Measurements from ENCODE around the gene RBM4. TPM values are rescaled to one million over a fixed set of nuclear protein-coding genes. Genes with fewer than 3 reads are reported as not detected.

RBM4 gene
- total RNA-seq, 1 experiment from 2014 or later, result 94.4 TPM

- ATAC-seq (no peak), DNase-seq (ENCODE audit: low read depth, low spot score) (no peak)
- Histone ChIP-seq H3K4me2 (ENCODE audit: low read length) (no peak overlapping the region), H3K36me3 (ENCODE audit: control insufficient read depth in 1 of 2, insufficient read depth in 2 of 2, low read length in 2 of 2) (peaks cover 11 to 14% of the 10 kb centered on the region in 2 experiments; a peak in 2 of 4 replicates), H3K4me1 (ENCODE audit: control insufficient read depth in 1 of 2, insufficient read depth in 2 of 2, low read length in 2 of 2) (peaks cover 3 to 24% of the 10 kb centered on the region in 2 experiments; a peak in 3 of 4 replicates), H3K4me3 (replicated peaks in 1 of 2; ENCODE audit: low read depth in 1 of 2, low read length in 2 of 2) (no peak overlapping the region), H3K27me3 (ENCODE audit: insufficient read depth, low read length) (no peaks in the 10 kb centered on the region), H2AFZ (ENCODE audit: low read depth, low read length, poor library complexity, severe bottlenecking) (no peak overlapping the region), H3K9me2 (ENCODE audit: insufficient read depth) (no peaks in the 10 kb centered on the region), H4K20me1 (ENCODE audit: insufficient read depth) (no peaks in the 10 kb centered on the region), H3K27ac (ENCODE audit: low read depth, low read length) (no peak overlapping the region), H3K9me3 (ENCODE audit: control insufficient read depth in 1 of 2, insufficient read depth in 1 of 2, low read depth in 1 of 2, low read length in 2 of 2) (no peaks in the 10 kb centered on the region), H3K79me2 (ENCODE audit: insufficient read depth, low read length) (peaks cover 69% of the 10 kb centered on the region), H3K9ac (ENCODE audit: low read length) (no peak overlapping the region)
- ChIA-PET CTCF (interaction anchor here (0.6 kb wide), 1 partner anchor 181 kb away, joined by 4 read pairs; no protein-coding TSS in a partner anchor), RAD21 (ENCODE audit: low non-redundant PET in 1 of 2, low total read pairs in 2 of 2, uncharacterized antibody in 2 of 2, unreplicated experiment in 2 of 2) (no interaction called here), POLR2A (no interaction called here)
- BruUV-seq (replicated peaks), result no TSS peak
- intact Hi-C loops (cut with micrococcal nuclease), result loop anchor here (10.0 kb wide), 1 partner anchor 240 kb away; the partner anchor contains the start of gene MRPL11
- TF ChIP-seq ZNF274 (IDR thresholded peaks at IDR 0.05; ENCODE audit: low read depth, low read length), result no peak
- no peak for TF ChIP-seq JUND (IDR thresholded peaks at IDR 0.05)
Measured at GRCh38 chr11:66674964-66675602, 36.6 kb downstream of the RBM4 start.

GRCh38 chr11:66676282-66676919 lies 37.9 kb downstream of the RBM4 start:
- peaks cover 8 to 10% of the 10 kb centered on the region in 2 experiments; a peak in 2 of 4 replicates for H3K36me3 ChIP-seq (ENCODE audit: control insufficient read depth in 1 of 2, insufficient read depth in 2 of 2, low read length in 2 of 2)
- no peaks in the 10 kb centered on the region for H3K27me3 ChIP-seq (ENCODE audit: insufficient read depth, low read length)
- peak overlapping the region; percentile 79; the same call in 1 of the 2 replicates for H3K9ac ChIP-seq (ENCODE audit: low read length)
- no peaks in the 10 kb centered on the region for H3K9me2 ChIP-seq (ENCODE audit: insufficient read depth)
- BruUV-seq (replicated peaks), result TSS peak; percentile 49
- no peaks in the 10 kb centered on the region for H4K20me1 ChIP-seq (ENCODE audit: insufficient read depth)
- H3K79me2 ChIP-seq (ENCODE audit: insufficient read depth, low read length), result peaks cover 56% of the 10 kb centered on the region
- H2AFZ ChIP-seq (ENCODE audit: low read depth, low read length, poor library complexity, severe bottlenecking), result no peak overlapping the region
- intact Hi-C loops (cut with micrococcal nuclease), result loop anchor here (10.0 kb wide), 1 partner anchor 242 kb away; the partner anchor contains the start of gene MRPL11
- POLR2A ChIA-PET, result no interaction called here
- H3K4me3 ChIP-seq (replicated peaks in 1 of 2; ENCODE audit: low read depth in 1 of 2, low read length in 2 of 2), result peak overlapping the region; percentile 68 to 70; a peak in 2 of 4 replicates
- CTCF ChIA-PET, result interaction anchor here (1.1 to 1.3 kb wide), 2 partner anchors 158 to 267 kb away, joined by 3 to 4 read pairs; no protein-coding TSS in a partner anchor
- peak overlapping the region; percentile 93 for H3K4me2 ChIP-seq (ENCODE audit: low read length)
- no peak overlapping the region for H3K27ac ChIP-seq (ENCODE audit: low read depth, low read length)
- DNase-seq (ENCODE audit: low read depth, low spot score), result no peak
- no peak for ATAC-seq
- peaks cover 3 to 24% of the 10 kb centered on the region in 2 experiments; a peak in 3 of 4 replicates for H3K4me1 ChIP-seq (ENCODE audit: control insufficient read depth in 1 of 2, insufficient read depth in 2 of 2, low read length in 2 of 2)
- RAD21 ChIA-PET (ENCODE audit: low non-redundant PET in 1 of 2, low total read pairs in 2 of 2, uncharacterized antibody in 2 of 2, unreplicated experiment in 2 of 2), result no interaction called here
- no peaks in the 10 kb centered on the region for H3K9me3 ChIP-seq (ENCODE audit: control insufficient read depth in 1 of 2, insufficient read depth in 1 of 2, low read depth in 1 of 2, low read length in 2 of 2)
- TF ChIP-seq SP1 (IDR thresholded peaks at IDR 0.05; ENCODE audit: low read depth) (no peak), JUND (IDR thresholded peaks at IDR 0.05) (no peak), POLR2AphosphoS5 (IDR thresholded peaks at IDR 0.05; ENCODE audit: low read depth, low read length) (no peak), POLR2A (IDR thresholded peaks at IDR 0.05; ENCODE audit: borderline replicate concordance, extremely low read depth, insufficient read depth, insufficient read length) (no peak), EZH2 (IDR thresholded peaks at IDR 0.05) (no peak), EGR1 (IDR thresholded peaks at IDR 0.05; ENCODE audit: low read depth) (no peak), RAD21 (IDR thresholded peaks at IDR 0.05; ENCODE audit: low read depth) (no peak), CTCF (IDR thresholded peaks at IDR 0.05 in 2 of 3, conservative IDR thresholded peaks at IDR 0.05 in 1 of 3; ENCODE audit: borderline replicate concordance in 1 of 3, insufficient read depth in 1 of 3, low read depth in 2 of 3, low read length in 2 of 3) (no peak), ELF1 (IDR thresholded peaks at IDR 0.05; ENCODE audit: borderline replicate concordance, low read depth) (no peak), SRF (IDR thresholded peaks at IDR 0.05; ENCODE audit: low read depth) (no peak), TCF7L2 (IDR thresholded peaks at IDR 0.05; ENCODE audit: borderline replicate concordance, extremely low read depth, insufficient read depth, insufficient read length) (no peak), ZBTB33 (IDR thresholded peaks at IDR 0.05; ENCODE audit: extremely low read depth, insufficient replicate concordance, low read length) (no peak), CEBPB (IDR thresholded peaks at IDR 0.05; ENCODE audit: low read depth) (no peak), FOSL1 (IDR thresholded peaks at IDR 0.05; ENCODE audit: low read depth) (no peak)
